AG09309 (cell line): ENCODE measurements around the gene MEGF10.

Experiments used
- DNase-seq: peaks from one replicate; pipeline ENCODE4 v3.0.0-alpha.2; 2010; ENCODE audit warnings: low read depth
- H3K4me3 ChIP-seq: 2 replicates; pipeline ENCODE4 v1.5.1; 2011; ENCODE audit warnings: mild to moderate bottlenecking, low read depth, low read length, moderate library complexity; ENCODE audit not compliant: control insufficient read depth
- TF ChIP-seq, protein P1 (sequence below): IDR thresholded peaks from 2 replicates; pipeline ENCODE4 v1.5.1; 2011; ENCODE audit warnings: mild to moderate bottlenecking, low read depth, low read length, inconsistent platforms; ENCODE audit not compliant: insufficient read depth, control insufficient read depth; ENCODE audit errors: missing control alignments

The MEGF10 gene

DNA sequence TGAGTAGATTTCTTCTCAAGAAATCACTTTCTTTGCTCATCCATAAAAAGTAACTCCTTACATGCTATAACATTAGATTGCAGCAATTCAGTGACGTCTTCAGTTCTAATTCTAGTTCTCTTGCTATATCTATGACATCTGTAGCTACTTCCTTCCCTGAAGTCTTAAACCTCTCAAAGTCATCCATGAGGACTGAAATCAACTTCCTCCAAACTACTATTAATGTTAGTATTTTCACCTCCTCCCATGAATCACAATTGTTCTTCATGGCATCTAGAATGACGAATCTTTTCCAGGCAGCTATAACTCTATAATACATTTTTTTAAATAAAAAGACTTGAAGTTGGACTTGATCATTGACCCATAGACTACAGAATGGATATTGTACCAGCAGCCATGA lies 180.6 kb downstream of the MEGF10 start:
- no peak overlapping the region for H3K4me3 ChIP-seq
- TF ChIP-seq, protein P1, sequence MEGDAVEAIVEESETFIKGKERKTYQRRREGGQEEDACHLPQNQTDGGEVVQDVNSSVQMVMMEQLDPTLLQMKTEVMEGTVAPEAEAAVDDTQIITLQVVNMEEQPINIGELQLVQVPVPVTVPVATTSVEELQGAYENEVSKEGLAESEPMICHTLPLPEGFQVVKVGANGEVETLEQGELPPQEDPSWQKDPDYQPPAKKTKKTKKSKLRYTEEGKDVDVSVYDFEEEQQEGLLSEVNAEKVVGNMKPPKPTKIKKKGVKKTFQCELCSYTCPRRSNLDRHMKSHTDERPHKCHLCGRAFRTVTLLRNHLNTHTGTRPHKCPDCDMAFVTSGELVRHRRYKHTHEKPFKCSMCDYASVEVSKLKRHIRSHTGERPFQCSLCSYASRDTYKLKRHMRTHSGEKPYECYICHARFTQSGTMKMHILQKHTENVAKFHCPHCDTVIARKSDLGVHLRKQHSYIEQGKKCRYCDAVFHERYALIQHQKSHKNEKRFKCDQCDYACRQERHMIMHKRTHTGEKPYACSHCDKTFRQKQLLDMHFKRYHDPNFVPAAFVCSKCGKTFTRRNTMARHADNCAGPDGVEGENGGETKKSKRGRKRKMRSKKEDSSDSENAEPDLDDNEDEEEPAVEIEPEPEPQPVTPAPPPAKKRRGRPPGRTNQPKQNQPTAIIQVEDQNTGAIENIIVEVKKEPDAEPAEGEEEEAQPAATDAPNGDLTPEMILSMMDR: no peak
- DNase-seq: no peak

DNA sequence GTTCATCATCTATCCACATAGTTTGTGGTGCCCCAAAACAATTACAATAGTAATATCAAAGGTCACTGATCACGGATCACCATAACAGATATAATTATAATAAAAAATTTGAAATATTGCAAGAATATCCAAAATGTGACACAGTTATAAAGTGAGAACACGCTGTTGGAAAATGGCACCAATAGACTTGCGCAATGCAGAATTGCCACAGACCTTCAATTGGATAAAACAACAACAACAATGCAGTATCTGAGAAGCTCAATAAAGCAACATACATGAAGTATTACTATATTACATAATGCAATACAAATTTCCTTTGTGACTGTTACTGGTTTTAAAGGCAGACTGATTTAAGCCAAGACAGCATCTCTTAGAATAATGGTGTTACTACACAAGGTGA lies 182.1 kb downstream of the MEGF10 start:
- TF ChIP-seq, protein P1: no peak

DNA sequence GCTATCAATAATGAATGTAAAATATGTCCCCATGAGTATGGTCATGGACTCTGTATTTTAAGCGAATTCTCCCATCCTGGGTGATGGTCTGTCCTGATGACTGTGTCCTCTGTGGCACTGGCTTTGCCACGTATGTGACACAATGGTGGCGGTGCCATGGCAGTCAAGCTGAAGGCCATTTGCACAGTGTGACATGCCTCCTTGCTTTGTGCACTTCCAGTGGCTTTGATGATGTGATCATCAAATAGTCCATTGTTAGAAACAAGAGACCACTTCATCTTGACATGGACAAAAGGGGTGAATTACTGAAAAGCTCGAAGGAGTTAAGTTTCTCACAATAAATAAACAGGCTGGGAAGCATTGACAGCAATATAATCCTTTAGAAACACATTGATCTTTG lies 195.9 kb downstream of the MEGF10 start:
- TF ChIP-seq, protein P1: no peak
- DNase-seq: no peak
- H3K4me3 ChIP-seq: no peak overlapping the region

More for the DNA sequence above, 182.1 kb downstream of the MEGF10 start:
- DNase-seq: no peak
- no peak overlapping the region for H3K4me3 ChIP-seq

DNA sequence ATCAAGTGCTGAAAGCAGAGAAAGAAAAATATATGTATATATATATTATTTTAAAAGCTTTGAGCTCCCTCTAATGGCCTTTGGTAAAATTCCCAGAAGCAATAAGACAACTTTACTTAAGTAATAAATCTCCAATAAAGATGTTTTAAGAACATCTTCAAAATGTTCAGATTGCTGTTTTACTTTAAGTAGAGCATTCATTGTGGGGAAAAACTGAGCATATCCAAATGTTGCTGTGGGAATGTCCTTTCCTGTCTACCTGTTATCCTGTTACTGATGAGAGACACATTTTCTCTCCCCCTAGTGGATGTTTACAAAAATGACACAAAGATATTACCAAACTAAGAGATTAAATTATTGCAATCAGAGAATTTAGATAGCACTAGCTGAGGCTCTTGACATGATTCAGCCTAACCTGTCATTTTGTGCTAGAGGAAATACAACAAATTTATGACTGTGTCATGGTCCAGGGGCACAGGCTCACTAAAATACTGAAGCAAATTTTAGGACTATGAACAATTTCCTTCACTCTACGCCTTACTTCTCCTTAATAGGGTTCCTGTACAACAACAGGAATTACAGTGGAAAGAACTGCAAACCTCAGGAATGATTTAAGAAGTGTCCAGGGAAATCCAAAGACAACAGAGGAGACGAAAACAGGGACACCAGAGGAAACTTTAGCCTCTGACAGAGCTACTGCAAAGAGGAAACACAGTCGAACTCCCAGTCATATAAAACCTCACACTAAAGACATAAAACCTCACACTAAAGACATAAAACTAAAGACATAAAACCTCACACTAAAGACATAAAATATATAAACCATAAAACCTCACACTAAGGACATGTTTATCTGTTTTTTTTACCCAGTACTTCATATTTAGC lies 202.5 kb downstream of the MEGF10 start:
- H3K4me3 ChIP-seq: no peak overlapping the region
- TF ChIP-seq, protein P1: peak; percentile 62
- no peak for DNase-seq

DNA sequence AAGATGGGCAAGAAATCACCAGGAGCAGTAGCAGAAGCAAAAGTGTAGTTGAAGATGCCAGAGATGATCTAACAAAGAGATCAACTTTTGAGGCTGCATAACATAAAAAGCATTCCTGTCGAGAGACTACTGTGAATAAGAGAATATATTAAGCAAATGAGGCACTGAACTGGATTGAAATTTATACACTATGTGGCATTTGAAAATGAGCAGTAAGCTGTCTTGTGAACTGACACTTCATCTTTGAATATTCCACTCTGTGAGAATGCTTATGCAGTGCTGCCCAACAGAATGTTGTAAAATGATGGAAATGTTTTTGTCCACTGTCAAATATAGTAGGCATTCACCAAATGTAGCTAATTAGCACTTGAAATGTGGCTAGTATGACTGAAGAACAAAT lies 208.0 kb downstream of the MEGF10 start:
- TF ChIP-seq, protein P1: no peak

DNA sequence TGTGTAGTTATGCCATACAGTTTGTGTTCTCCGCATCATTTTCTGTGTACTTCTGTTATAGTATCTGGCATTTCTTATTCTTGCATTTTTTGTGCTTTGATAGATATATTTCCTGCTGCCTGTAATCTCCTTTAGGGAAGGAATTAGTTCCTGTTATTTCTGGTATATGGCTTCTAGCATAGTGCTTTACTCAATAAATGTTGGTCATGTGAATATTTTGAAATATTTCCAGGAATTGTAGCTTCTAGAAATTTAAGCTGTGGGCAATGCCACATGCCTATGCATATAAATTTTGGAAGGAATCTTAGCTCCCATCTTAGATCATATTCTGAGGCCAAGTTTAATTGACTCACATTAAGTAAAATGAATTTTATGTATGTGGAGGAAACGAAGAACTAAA lies 215.3 kb downstream of the MEGF10 start:
- H3K4me3 ChIP-seq: no peak overlapping the region
- TF ChIP-seq, protein P1: no peak
- DNase-seq: no peak

More for the DNA sequence above, 208.0 kb downstream of the MEGF10 start:
- H3K4me3 ChIP-seq: no peak overlapping the region
- DNase-seq: no peak
